Activated naive CD8-positive, alpha-beta T cell treated with anti-CD3 and anti-CD28 coated beads, Interleukin-2, amount 50 U/mL, for 16 hours (primary cell): Measurements from ENCODE around the gene CREB3L1.

Source experiments
- DNase-seq: peaks from one replicate; pipeline ENCODE4 v3.0.0-alpha.2; 2020; ENCODE audit warnings: low read depth, low spot score

CREB3L1 gene

DNA sequence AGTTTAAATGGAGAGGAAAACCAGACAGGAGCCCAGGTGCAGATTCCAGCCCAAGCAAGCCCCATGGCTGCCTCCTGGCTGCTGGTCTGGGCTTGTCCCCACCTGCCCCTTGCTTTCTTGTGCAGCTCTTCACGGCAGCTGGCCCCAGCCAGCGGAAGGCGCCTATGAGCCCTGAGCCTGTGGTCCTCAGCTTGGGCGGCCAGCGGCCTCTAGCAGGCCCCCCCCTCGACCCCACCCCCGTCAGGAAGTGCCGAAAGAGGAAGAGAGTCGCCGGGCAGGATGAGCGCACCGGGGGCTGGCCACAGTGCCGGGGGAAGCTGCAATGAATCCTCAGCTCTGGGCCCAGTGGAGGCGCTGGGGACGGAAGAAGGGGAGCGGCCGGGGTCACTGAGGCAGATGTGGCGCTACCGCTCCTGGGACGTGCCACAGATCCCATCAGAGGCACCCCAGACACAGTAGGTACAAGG is 67.7 kb downstream of the CREB3L1 start:
- no peak for DNase-seq

DNA sequence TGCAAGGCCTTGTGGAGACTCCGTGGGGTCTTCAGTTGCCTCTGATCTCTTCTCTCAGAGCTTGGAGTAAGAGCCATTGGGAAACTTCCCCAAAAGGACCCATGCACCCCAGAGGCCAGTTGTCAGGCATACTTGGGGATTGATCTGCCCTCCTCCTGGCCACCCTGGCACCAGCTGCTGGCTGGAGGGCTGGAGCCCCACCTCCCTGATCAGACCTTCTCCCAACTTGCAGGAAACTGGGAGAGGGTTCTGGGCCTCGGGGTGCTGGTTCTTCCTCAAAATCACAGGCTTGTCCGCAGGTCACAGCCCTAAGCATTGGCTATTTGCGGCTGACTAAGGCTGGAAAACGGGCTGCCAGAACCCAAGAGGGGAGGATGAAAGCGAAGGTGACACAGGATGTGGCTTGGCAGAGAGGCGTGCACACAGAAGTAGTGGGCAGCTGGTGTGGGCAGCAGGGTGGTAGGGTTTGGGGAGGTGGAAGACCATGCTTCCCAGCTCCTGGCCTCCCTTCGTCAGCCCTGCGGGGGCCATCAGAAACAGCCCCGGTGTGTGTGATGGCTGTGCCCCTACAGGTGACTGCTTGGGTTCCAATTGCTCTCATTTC is 68.5 kb downstream of the CREB3L1 start:
- no peak for DNase-seq

DNA sequence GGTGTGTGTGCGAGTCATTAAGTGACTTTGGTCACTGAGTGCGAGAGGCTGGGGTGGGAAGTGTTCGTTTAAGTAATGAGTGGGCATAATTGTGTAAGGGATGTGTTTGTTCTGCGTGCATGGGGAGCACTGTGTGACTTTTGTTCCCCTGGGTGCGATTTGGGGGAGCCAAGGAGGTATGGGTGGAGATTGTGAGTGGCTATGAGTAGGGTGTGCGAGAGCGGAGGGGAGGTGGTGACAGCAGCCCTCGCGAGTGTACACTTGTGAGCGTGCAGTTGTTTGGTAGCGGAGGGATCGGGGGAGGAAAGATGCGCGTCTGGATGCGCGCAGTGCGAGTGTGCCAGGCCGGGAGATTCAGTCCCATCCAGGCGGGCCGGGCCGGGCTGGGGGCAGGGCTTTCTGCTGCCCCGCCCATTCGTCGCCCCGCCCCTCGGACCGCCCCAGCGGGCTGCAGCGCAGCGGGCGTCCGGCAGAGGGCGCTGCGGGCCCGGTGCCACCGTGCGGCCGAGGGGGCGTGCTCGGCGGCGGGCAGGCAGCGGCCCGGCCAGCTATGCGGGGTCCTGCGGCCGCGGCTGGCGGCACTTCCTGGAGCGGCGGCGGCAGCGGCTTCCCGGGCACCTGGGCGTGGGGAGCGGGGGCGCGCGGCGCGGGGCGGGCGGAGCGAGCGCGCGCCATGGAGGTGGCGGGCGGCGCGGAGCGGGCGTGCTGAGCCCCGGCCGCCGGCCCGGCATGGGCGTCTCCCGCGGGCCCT is 69.6 kb downstream of the CREB3L1 start, which contains the start of gene DGKZ:
Gene DGKZ, plus strand, starts transcription at position 578 of the 751 bp plus-strand sequence. CDS start 197 bp downstream, outside the sequence.
- peak; percentile 64 for DNase-seq

DNA sequence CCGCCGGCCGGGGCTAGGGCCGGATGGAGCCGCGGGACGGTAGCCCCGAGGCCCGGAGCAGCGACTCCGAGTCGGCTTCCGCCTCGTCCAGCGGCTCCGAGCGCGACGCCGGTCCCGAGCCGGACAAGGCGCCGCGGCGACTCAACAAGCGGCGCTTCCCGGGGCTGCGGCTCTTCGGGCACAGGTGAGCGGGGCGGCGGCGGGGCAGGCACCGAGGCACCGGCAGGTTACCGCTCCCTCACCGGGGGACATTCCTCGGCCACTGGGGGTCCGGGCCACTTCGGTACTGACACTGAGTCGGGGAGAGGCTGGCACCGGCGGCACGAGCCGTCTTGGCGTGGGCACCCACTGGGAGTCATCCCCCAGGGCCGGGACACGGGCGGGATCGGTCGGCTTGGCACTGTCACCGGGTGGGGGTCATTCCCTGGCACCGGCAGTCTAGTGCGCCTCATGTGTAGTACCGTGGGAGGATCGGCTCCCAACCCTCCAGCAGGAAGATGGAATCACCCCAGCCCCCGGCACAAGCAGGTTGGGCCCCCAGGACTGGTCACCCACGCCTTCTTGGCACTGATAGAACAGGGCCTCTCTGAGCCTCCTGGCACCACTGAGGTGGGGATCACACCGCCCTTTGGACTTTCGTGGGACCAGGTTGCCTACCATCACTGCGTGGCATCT is 70.3 kb downstream of the CREB3L1 start:
- DNase-seq: no peak

DNA sequence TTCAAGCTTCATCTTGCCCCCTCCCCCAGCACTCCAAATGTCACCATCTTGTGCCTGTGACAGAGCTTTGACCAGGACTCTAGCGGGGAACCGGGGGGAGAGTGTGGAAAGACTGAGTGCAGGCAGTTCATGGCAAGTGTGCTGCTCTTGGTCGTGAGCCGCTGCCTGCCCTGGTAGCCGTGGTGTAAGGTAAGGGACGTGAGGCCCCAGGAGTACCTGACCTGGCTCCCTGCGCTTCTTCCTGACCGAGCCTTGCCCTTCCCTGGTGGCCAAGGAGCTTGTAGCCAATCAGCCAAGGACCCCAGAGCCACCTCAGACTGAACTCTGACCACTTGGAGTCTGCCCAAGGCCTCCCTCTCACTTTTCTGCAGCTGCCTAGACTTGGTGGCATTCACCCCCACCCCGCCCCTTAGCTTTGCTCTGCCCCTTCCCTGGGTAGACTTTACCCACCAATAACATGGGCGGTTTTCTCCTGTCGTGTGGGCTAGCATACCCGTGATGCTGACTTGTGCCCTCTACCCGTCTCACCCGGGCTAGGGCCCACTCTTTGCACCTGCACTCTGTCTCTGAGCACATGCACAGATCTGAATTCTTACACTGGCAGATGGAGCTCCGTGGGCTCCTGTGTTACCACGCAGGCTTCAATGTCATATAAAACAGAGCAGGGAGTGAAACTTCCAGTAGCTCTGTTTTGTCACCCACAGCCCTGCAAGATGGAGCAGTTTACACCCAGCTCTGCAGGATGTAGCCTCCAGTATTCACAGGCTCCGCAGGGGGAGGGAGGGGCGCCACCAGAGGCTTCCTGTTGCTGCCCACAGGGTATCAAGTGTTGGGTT is 71.3 kb downstream of the CREB3L1 start:
- DNase-seq: no peak

DNA sequence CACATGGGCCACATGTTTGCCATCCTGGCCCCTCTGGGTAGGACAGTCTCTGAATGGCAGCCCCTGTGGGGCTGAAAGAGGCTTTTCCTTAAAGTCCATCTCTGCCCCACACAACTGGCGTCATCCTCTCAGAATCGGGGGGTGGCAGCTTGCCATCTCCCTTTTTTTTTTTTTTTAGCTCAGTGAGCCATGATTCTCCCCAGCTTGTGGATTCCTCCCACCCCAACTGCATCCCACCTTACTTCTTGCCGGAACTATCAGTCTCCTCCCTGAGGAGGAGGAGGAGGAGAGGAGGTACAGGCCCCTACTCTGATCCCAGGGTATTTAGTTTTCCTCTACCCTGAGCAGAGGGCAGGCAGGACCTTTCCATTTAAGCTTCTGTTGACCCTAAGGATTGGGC is 73.2 kb downstream of the CREB3L1 start:
- DNase-seq: no peak

DNA sequence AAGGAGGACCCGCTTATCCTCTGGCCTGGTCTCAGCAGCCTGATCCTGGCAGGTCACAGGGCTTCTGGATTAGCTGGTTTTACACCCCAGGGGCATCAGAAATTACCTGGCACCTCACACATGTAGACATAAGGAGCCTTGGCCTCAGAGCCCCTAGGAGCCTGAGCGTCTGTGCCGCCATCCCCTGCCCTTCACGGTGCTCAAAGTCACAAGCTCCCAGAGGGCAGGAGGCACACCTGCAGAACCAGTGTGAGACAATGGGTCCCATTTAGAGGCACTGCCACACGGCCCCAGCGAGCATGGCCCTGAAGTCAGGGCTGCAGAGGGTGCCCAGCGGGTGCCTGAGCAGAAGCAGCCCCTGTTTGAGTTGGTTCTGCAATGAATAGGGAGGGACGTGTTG is 73.7 kb downstream of the CREB3L1 start:
- DNase-seq: no peak

DNA sequence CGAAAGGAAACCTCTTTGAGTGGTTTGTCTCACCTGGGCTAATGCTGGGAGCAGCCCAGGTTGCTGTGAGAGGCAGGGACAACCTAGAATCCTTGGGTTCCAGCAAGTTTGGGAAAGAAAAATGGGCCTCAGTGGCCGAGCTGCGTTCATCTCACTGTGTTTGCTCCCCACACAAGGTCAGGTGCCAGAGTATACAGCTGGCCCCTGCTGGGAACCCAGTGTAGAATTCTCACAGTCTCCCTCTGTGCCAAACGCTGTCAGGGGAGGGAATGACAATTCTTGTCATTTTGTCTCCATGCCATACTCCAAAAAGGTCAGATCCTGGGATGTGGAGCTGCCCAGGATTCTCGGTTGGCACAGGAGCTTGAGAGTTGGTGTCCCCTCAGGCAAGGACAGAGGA is 74.1 kb downstream of the CREB3L1 start:
- DNase-seq: no peak

DNA sequence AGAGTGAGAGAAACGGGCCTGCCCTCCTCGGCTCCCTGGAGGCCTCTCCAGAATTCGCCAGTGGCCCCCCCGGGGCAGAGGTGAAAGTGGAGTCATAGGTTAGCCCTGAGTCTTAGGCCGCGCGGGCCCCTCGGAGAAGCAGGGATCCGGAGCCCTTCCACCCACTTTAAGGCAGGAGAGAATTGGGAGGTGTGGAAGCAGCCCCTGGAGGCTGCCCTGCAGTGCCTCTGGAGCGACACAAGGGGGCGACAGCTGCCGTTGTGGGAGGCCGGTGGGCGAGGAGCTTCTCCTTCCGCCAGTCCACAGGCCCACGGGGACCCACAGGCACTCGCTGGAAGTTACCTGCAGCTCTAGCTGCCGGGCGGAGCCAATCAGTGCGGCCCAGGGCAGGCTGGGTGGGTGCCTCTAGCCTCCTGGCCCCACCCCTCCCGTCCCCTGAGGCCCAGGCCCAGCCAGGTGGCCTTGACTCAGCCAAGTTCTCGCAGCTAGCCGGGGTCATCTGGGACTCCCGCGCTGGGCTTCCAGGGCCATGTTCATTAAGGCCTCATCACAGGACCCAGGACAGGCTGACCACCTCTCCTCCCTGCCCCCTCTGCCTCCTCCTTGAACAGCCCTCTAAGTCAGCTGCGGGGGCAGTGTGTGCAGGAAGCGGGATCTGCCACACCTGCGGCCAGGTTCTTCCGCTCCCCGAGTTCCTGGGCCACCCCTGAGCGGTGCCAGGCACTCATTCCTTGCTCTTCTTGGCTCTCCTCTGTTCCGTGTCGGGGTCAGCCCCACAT is 74.8 kb downstream of the CREB3L1 start:
- DNase-seq: peak; percentile 32

DNA sequence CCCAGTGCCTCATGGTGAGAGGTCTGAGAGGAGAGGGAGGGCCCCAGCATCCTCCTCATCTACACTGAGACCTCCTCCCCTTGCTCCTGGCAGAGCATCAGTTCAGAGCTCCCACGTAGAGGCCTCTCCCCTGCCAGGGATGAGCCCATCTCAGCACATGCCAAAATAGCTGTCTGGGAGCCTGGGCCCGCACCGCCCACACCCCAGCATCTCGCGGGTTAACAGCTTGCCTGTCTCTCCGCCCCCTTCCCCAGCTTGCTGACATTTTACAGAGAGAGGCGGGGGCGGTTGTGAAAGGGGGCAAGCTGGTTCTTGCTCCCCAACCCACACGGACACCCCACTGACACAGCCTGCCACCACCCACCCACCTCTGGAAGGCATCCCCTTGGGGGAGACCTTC is 76.2 kb downstream of the CREB3L1 start:
- DNase-seq: peak; percentile 35

DNA sequence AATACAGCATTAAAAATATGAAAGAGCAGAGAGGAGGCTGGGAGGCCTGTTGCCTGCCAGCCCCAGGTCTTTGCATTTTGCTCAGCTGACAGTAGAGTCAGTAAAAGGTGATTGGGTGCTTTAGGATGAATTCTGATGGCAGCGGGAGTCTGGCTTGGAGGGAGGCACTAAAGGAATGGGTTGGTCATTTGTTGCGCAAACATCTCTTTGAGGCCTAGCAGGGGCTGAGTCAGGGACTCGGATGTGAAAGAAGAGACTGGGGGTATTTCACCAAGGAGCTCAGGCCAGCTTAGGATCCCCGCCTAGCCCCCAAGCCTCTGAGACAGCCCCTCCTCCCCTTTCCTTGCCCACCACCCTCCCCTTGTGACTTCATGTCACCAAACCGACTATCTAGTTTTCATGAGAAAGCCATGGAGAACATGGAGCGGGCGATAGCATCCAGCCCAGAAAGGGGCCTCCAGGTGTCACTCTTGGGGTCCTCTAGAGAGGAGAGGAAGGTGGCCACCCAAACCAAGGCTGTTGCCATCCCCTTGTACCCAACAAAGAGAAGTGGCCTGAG is 79.5 kb downstream of the CREB3L1 start:
- no peak for DNase-seq

DNA sequence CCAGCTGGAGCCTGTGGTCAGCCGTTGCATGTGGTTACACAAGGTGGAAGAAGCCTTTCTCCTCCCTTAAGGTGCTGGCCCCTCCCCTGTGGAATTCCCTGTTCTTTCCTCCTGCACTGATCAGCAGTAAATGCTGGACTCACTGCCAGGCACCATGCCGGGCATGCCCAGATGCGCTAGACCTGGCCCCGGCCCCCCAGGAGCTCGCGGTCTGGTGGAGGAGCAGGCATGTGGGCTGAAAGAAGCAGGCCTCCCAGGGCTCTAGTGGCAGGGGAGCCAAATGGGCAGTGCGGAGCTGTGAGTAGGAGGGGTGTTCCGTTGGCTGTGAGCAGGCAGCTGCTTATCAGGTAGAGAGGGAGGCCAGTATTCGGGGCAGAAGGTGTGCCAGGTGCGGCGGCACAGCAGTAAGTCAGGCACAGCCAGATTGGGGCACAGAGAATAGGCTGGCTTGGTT is 80.0 kb downstream of the CREB3L1 start:
- DNase-seq: no peak

DNA sequence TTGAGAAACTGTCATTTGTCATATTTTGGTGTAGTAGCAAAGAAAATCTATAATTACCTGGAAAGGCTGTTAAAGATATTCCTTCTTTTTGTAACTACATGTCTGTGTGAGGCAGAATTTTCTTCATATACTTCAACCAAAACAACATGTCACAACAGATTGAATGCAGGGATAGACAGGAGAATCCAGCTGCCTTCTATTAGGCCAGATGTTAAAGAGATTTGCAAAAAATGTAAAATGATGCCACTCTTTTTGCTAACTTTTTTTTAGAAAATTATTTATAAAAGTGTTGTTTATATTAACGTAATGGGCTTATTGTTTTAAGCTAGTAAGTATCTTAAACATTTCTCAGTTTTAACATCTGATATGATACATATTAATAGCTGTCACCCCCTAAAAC is 82.5 kb downstream of the CREB3L1 start:
- no peak for DNase-seq

DNA sequence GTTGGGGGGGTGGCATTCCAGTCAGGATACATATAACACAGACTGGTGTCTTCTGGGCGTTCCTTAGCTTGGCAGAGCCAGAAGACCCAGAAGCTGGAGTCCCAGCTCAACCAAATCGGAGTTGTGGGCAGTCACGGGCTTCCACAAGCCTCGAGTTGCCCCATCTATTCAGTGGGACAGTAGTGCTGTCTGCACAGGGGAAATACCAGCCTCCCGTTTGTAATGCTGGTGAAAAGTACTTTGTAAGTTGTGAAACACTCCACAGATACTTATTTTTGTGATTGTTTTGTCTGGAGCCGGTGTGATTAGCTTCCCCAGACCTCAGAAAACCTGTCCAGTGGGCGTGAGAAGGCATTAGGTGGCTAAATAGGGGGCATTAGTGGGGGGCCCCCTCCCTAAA is 83.4 kb downstream of the CREB3L1 start:
- DNase-seq: no peak

DNA sequence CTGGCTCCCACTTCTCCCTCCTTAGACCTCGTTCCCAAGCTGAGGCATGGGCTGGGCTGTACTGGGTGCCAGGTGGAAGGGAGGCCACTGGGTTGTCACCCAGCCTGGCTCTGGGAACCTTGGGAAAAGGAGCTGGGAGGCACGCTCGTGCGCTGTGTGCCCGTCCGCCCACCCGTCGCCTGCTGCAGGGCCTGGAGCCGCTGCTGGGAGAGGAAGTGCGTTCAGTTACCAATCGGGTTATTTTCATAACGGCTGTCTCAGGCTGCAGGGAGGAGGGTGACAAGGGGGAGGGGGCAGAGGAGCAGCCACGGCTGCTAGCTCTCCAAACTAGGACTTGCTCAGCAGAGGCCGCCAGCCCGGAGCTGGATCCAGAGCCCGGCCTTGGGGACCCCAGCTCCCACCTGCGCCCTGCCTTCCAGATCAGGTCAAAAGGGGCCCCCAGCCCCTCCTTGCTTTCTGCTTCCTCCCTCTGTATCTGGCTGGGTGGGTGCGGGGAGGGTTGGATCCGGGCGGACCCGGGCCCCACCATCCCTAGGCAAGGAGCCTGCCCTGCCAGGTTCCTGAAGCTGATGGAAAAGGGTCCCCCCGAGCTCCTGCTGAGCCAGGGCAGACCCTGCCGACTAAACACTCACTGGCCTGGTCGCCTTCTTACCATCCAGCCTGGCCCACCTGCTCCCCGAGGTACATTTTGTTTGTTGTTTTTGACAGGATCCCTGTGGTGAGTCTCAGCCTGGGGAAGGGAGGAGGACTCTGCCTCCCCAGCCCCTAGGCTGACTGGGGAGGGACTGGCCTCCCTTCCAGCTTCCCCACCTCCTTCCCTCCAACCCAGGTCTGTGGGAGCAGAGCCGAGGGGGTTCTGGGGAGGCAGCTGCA is 84.1 kb downstream of the CREB3L1 start:
- no peak for DNase-seq

DNA sequence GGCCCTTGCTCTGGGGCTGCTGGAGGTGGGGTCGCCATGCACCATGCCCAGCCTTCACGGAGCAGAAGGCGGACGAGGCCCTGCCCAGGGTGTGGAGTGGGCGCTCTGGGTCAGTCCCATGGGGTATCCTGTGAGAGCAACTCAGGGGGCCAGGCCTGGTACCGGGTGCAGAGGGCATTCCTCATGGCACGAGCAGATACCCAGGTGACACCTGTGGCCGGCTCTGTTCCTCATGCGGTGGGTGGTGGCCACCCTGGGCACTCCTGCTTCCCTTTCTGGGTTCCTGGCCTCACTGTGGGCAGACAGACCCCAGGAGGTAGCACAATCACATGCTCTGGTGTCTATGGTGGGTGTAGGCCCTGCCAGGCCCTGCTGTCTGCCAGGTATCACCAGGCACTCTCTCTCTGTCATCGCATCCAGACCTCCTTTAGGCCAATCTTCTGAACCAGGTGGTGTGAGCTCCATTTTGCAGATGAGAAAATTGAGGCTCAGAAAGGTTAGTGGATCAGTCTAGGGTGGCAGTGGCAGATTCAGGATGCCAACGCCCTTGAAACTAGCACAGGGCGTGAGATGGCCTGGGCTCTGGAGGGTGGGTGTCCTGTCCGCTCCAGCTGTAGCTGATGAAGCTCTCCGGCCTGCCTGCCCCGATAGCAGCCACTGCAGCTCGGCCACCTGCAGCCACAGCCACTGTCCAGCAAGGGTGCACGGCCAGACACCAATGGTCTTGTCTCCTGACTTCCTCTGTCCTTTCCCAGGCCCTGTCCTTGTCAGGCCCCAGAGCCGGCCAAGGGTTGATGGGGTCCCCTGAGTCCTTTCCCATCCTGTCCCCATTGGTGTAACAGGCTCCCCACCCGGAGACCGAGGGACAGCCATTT is 84.9 kb downstream of the CREB3L1 start:
- no peak for DNase-seq

DNA sequence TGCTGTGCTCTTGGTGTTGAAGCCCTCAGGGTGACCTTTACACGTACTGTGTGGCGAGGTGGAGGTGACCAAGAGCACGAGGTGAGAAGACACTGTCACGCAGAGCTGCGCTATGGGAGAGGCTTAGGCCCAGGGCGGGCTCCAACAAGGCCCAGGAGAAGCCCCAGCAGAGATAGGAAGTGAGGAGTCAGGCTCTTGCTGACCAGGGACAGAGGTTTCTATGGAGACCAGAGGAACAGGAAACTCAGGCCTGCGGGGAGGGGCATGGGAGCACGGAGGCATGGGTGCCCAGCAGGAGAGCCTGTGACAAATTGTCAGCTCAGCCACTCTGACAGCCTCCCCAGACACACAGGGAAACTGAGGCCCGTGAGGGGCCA is 85.6 kb downstream of the CREB3L1 start:
- DNase-seq: no peak

DNA sequence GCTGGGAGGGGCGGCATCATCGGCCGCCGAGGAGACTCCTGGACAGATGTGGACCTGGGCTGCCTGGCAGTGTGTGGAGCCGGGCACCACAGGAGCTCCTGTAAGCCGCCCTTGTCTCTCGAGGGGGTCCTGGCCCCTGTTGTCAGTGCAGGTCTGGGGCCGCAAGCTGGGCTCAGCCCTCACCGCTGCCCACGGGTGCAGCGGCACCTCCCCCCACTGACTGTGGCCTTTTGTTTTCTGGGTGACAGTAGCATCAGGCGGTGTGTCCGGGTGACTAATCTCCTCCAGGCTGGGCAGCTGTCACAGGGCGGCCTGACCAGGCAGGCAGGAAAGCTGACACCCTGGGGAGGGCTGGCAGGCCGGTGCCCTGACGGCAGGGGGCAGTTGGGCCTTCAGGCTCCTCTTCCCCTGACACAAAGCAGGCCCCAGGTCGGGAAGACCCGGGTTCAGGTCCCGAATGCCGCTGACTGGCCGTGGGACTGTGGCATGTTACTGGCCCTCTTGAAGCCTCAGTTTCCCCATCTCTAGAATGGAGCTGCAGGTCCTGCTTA is 86.1 kb downstream of the CREB3L1 start:
- no peak for DNase-seq
